Stimulated activated CD4-positive, alpha-beta T cell treated with anti-CD3 and anti-CD28 coated beads, Interleukin-2, amount 100 ng/mL, for 24 hours (primary cell): ENCODE data around the gene DENND6A.
"Not testable (repeated sequence)": the region's sequence is repeated elsewhere in the genome, so short reads cannot be mapped to it uniquely, and the experiment has no call there.

Experiments
- DNase-seq, 2 donors: peaks; one replicate each; pipeline ENCODE4 v3.0.0-alpha.2; 2020

The DENND6A gene

DNA sequence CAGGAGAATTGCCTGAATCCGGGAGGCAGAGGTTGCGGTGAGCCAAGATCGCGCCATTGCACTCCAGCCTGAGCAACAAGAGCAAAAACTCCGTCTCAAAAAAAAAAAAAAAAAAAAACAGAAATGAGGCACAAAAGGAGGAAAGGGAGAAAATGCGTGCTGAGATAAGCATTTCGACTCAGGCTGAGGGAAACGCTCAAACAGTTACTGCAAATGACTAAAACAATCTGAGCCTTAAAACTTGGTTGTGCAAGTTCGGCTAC, 813 bp downstream of the DENND6A start:
- not testable (repeated sequence) for DNase-seq

DNA sequence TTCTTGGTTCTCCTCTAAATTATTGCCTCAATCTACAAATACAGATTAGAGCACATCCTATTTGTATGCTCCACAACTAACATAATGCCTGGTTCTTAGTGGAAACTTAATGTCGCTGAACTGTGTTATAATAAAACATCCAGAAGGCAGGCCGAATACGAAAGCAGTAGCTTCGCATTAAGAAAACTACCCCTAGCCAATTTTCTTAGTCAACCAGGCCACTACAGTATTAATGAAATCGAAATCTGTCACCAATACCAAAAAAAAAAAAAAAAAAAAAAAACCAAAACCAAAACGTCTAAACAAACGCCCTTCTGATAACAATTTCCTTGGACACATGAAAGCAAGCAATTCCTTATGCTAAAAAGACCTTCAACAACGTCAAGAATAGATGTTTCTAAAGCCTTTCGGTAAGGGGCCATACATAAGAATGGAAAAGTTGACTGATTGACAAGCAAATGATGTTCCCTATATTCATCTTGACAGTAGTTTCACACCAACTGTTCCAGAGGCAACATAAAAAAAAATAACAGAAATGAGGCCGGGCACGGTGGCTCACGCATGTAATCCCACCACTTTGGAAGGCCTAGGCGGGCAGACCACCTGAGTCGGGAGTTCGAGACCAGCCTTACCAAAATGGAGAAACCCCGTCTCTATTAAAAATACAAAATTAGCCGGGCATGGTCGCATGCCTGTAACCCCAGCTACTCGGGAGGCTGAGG, 1.3 kb downstream of the DENND6A start:
- peak in 1 of 2 donors; percentile 33 for DNase-seq

GRCh38 chr3:57689367-57690053, 3.4 kb downstream of the DENND6A start:
- DNase-seq, result no peak

GRCh38 chr3:57688291-57688690, 4.6 kb downstream of the DENND6A start:
- DNase-seq, result no peak

DNA sequence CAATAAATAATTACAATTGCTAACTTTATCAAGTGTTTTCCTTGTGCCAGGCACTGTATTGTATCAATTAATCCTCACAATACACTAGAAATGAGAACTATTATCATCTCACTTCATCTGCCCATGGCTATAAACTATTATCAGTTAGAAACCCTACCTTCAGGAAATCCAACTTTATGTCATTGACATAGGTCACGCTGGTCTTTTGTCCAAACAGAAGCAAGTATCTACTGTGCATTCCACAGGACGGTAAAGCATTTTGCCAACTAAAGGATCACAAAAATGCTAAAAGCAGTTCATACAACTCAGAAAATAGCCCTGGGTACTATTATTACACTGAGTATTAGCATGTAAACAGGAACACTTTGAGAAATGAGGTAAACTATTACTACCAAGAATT, 9.6 kb downstream of the DENND6A start:
- DNase-seq, result no peak

GRCh38 chr3:57682284-57682683, 10.6 kb downstream of the DENND6A start:
- no peak for DNase-seq

DNA sequence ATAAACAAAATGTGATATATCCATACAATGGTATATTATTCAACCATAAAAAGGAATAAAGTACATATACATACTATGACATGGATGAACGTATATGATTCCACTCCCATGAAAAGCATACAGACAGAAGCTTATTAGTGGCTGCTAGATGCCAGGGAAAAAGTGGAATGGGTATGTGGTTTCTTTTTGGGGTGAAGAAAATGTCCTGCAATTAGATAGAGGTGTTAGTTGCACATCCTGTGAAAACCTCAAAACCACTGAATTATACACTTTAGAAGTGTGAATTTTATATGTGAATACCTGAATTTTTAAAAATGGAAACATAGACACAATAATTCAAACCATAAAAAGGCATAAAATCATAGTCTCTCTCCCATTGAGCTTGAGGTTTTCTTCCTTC, 11.2 kb downstream of the DENND6A start:
- no peak for DNase-seq

DNA sequence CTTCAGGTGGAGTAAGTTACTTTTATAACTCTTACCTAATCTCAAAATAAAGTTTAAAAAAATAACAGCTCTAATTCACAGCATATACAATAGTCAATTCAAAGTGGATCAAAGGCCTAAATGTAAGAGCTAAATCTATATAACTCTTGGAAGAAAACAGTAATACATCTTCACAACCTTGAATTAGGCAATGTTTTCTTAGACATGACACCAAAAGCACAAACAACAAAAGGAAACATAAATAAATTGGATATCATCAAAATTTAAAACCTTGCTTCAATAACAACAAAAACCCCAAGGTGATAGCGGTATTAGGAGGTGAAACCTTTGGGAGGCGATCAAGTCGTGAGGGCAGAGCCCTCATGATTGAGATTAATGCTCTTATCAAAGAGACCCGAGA, 12.8 kb downstream of the DENND6A start:
- DNase-seq, result no peak

- no peak for DNase-seq
Observed at GRCh38 chr3:57675530-57675929, 17.3 kb downstream of the DENND6A start.

- no peak for DNase-seq
Observed at GRCh38 chr3:57673156-57673555, 19.7 kb downstream of the DENND6A start.

- no peak for DNase-seq
Observed at GRCh38 chr3:57670543-57670942, 22.3 kb downstream of the DENND6A start.

- DNase-seq, result no peak
Observed at GRCh38 chr3:57661404-57661803, 31.5 kb downstream of the DENND6A start.

- no peak for DNase-seq
Observed at GRCh38 chr3:57659806-57660439, 33.0 kb downstream of the DENND6A start.

GRCh38 chr3:57659004-57659673, 33.7 kb downstream of the DENND6A start:
- DNase-seq, result no peak

DNA sequence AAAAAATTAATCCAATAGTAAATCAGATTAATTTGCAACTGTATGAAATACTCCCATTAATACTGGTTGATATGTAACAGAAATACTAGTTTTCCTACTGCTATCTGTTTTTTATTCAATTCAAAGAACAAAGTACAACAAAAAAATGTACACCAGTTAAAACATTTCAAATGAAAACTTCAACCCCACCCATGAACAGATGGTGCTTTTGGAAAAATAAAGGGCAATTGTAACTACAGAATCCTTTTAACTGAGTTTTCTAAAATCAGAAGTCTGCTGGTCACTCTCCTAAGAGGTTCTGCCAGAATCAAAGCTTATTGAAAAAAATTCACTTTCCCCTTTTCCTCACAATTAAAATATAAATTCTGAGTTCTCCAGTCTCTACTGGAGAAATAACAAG, 34.3 kb downstream of the DENND6A start:
- no peak for DNase-seq

DNA sequence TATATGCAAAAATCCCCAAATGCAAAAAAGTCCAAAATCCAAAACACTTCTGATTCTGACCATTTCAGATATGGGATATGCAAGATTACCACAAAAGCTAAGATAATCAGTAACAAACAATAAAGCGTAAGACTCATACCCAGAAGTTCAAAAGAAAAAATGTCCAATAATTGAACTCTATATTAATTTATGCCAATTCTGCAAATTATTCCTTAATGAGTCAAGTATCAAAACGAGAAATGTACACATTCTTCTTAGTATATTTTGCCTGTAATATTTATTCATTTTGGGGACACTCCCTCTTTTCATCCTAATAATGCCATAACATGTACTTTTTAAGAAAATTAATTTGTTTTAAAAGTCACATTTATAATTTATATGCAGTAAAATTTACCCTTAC, 37.1 kb downstream of the DENND6A start:
- no peak for DNase-seq

GRCh38 chr3:57654267-57654666, 38.6 kb downstream of the DENND6A start:
- no peak for DNase-seq

- DNase-seq, result no peak
Observed at GRCh38 chr3:57652203-57652602, 40.7 kb downstream of the DENND6A start.

DNA sequence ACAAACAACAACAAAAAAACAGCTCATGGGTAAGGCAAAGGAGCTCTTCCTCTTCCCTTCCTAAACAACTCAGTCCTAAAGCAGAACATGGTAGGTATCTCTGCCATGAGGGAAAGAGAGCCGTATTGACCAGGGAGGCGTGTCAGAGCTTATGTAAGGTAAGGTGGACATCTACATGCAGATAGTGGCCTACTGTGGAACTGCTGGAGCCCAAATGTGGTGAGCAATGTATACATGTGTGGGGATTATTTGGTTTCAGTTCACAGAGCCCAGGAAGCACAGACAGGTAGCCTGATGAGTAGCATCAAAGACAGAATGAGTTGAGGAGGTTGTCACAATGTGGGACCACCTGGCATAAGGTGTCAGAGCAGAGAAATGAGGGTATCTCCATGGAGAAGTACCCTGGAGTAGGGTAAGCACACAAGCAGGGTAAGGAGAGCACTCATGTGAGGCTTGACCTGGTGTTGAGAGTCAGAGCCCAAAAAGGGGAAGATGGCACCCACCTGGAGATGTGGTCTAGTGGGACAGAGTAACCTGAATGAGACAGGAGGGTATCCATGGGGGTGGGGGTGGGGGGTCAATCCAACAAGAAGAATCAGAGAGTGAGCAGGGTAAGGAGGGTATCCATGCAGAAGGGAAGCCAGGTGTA, 45.5 kb downstream of the DENND6A start:
- DNase-seq, result no peak

- DNase-seq, result no peak
Observed at GRCh38 chr3:57646723-57647122, 46.2 kb downstream of the DENND6A start.

DNA sequence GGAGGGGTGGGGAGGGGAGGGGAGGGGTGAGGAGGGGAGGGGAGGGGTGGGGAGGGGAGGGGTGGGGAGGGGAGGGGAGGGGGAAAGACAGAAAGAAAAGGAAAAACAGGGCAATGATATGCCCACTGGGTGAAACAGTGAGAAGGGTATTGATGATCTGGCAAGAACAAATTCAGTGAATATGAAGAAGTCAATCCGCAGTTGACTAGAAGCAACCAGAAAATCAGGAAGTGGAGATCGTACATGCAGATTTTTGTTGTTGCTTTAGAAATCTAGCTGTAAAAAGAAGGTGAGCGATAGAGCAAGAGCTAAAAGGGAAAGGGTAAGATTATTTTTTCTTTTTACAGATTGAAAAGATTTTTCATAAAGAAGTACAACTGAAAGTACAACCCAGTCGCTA, 48.1 kb downstream of the DENND6A start:
- no peak for DNase-seq

DNA sequence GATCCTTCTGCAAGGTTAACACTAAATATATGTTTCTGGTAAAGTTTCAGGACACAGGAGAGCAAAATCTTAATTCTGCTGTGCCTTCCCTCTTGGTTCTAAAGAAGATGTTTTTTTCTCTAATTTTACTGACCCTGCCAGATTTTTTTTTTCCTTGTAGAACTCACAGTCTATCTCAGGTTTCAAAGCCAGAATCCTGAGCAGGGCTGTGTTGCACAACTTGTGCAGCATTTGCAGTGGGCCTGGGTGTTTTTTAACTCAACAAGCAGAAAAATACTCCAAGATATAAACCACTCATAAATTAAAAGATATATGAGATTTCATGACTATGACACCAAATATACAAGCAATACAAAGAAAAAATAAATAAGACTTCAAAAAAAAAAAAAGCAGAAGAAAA, 55.5 kb downstream of the DENND6A start:
- no peak for DNase-seq

DNA sequence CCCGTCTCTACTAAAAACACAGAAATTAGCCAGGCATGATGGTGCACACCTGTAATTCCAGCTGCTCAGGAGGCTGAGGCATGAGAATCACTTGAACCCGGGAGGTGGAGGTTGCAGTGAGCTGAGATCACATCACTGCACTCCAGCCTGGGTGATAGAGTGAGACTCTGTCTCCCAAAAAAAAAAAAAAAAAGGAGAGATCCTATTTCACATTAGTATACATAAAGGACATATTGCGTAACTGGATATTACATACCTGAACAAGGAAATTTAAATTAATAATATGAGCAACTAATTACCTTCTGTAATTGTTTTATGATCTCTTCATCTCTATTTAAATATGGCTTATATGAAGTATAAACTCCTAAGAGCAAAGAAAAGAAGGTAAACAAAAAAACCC, 58.6 kb downstream of the DENND6A start:
- not testable (repeated sequence) for DNase-seq
